OCI-LY3 (cell line): Measurements from ENCODE around the gene STRBP.

Source experiments
- H2AFZ ChIP-seq: fragments of 200-600, 300-600 bp; shearing (Covaris generic); 2 replicates; pipeline ENCODE4 v1.6.0; 2014; ENCODE audit warnings: antibody characterized with exemption, low read depth, low read length
- H3K27ac ChIP-seq: fragments of 200-600, 300-600 bp; sonication (generic); 2 replicates; pipeline ENCODE4 v1.5.1; 2014; ENCODE audit warnings: mild to moderate bottlenecking, low read length, moderate library complexity, mixed read lengths
- H3K27me3 ChIP-seq: fragments of 200-600, 300-600 bp; sonication (generic); 2 replicates; pipeline ENCODE4 v1.6.1; 2014; ENCODE audit warnings: low read depth, low read length, mixed read lengths
- H3K36me3 ChIP-seq: fragments of 200-600, 300-600 bp; sonication (generic); replicated peaks from 2 replicates; pipeline ENCODE3; 2014; ENCODE audit warnings: low read depth, low read length, mixed read lengths
- H3K4me1 ChIP-seq: fragments of 300-600, 200-600 bp; sonication (generic); 2 replicates; pipeline ENCODE4 v1.6.1; 2014; ENCODE audit warnings: low read length, mixed read lengths
- H3K4me2 ChIP-seq: fragments of 200-600, 300-600 bp; sonication (generic); 2 replicates; pipeline ENCODE4 v1.6.1; 2014; ENCODE audit warnings: low read length, mixed read lengths
- H3K4me3 ChIP-seq: fragments of 300-600, 200-600 bp; sonication (generic); 2 replicates; pipeline ENCODE4 v1.5.1; 2014; ENCODE audit warnings: antibody characterized with exemption, mild to moderate bottlenecking, low read length, moderate library complexity
- H3K79me2 ChIP-seq: fragments of 300-600, 200-600 bp; shearing (Covaris generic); 2 replicates; pipeline ENCODE4 v1.6.1; 2014; ENCODE audit warnings: mild to moderate bottlenecking, low read length, mixed read lengths
- H3K9ac ChIP-seq: fragments of 300-600, 200-600 bp; shearing (Covaris generic); 2 replicates; pipeline ENCODE4 v1.6.0; 2014; ENCODE audit warnings: mild to moderate bottlenecking, low read length, moderate library complexity
- H3K9me3 ChIP-seq: fragments of 200-600, 300-600 bp; shearing (Covaris generic); 2 replicates; pipeline ENCODE4 v1.6.1; 2014; ENCODE audit warnings: low read length, mixed read lengths; ENCODE audit not compliant: insufficient read depth
- H4K20me1 ChIP-seq: fragments of 200-600, 300-600 bp; sonication (generic); 2 replicates; pipeline ENCODE4 v1.6.1; 2016; ENCODE audit warnings: low read length, mixed read lengths; ENCODE audit not compliant: insufficient read depth
- EZH2phosphoT487 ChIP-seq: fragments of 200-600 bp; shearing (Covaris generic); IDR thresholded peaks from 2 replicates; pipeline ENCODE4 v1.6.1; 2018; ENCODE audit warnings: antibody characterized with exemption, mixed run types, low read depth
- TF ChIP-seq, protein P1 (sequence below): fragments of 200-600, 300-600 bp; sonication (generic); IDR thresholded peaks from 2 replicates; pipeline ENCODE4 v1.5.1; 2014; ENCODE audit warnings: antibody characterized with exemption, low read length, low read depth

STRBP gene

DNA sequence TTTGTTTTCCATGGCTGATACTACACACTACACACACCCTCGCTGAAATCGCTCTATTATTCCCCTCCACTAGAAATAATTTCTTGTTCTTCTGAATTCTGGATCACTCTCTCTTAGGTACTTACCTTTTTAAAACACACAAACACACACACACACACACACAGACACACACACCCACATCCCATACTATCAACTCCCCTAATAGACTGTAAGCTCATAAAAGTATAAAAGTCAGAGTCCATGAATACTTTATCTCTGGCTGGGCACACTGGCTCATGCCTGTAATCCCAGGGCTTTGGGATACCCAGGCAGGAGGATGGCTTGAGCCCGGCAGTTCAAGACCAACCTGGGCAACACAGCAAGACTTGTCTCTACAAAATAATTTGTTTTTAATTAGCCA is 11.1 kb downstream of the STRBP start:
- H3K36me3 ChIP-seq, result no peaks in the 10 kb centered on the region
- peaks cover 50% of the 10 kb centered on the region for H3K79me2 ChIP-seq
- no peaks in the 10 kb centered on the region for H3K27me3 ChIP-seq
- H3K4me3 ChIP-seq, result no peak overlapping the region
- no peak for TF ChIP-seq EZH2phosphoT487
- TF ChIP-seq, protein P1, sequence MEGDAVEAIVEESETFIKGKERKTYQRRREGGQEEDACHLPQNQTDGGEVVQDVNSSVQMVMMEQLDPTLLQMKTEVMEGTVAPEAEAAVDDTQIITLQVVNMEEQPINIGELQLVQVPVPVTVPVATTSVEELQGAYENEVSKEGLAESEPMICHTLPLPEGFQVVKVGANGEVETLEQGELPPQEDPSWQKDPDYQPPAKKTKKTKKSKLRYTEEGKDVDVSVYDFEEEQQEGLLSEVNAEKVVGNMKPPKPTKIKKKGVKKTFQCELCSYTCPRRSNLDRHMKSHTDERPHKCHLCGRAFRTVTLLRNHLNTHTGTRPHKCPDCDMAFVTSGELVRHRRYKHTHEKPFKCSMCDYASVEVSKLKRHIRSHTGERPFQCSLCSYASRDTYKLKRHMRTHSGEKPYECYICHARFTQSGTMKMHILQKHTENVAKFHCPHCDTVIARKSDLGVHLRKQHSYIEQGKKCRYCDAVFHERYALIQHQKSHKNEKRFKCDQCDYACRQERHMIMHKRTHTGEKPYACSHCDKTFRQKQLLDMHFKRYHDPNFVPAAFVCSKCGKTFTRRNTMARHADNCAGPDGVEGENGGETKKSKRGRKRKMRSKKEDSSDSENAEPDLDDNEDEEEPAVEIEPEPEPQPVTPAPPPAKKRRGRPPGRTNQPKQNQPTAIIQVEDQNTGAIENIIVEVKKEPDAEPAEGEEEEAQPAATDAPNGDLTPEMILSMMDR, result no peak
- no peak overlapping the region for H3K27ac ChIP-seq
- no peak overlapping the region for H3K9ac ChIP-seq
- no peaks in the 10 kb centered on the region for H3K9me3 ChIP-seq
- H3K4me1 ChIP-seq, result no peaks in the 10 kb centered on the region
- H4K20me1 ChIP-seq, result peaks cover 22% of the 10 kb centered on the region
- H3K4me2 ChIP-seq, result no peak overlapping the region
- H2AFZ ChIP-seq, result no peak overlapping the region

DNA sequence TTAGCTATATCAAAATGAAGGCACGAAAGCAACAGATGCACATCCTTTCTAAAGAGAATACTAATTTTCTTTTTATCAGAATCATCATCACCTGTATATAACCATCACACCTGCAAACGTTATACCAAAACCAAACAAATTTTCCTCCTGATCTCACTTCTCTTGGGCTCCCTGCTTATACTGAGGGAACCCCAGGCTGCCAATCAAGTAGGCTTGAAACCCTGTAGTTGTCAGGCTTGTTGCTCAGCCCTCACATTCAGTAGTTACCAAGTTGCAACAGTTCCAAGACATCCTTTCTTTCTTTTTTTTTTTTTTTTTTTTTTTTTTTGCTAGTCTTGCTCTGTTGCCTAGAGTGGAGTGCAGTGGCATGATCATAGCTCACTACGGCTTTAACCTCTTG is 12.7 kb downstream of the STRBP start:
- H3K4me1 ChIP-seq, result no peaks in the 10 kb centered on the region
- no peak overlapping the region for H3K9ac ChIP-seq
- H3K9me3 ChIP-seq, result no peaks in the 10 kb centered on the region
- H3K4me3 ChIP-seq, result no peak overlapping the region
- H3K4me2 ChIP-seq, result no peak overlapping the region
- no peak overlapping the region for H2AFZ ChIP-seq
- TF ChIP-seq EZH2phosphoT487, result no peak
- TF ChIP-seq, protein P1, result no peak
- H3K36me3 ChIP-seq, result no peaks in the 10 kb centered on the region
- peaks cover 53% of the 10 kb centered on the region for H3K79me2 ChIP-seq
- peaks cover 30% of the 10 kb centered on the region for H4K20me1 ChIP-seq
- H3K27ac ChIP-seq, result no peak overlapping the region
- no peaks in the 10 kb centered on the region for H3K27me3 ChIP-seq

DNA sequence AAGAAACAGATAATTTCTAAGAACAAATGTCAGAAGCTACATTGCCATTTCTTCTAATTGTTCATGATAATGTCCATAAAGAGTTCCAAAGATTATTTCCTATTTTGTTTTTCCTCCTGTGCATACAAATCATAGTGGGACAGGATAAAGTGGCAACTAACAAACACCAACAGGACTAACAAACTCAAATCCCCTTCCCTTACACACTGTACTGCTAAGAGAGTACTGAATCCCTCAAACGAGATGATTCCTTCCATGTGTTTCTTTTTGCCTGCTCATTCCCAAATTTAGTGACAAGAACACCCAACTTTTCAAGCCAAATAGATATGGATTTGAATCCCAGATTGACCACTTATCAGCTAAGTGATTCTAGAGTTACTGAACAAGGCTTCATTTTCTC is 15.2 kb downstream of the STRBP start:
- H3K4me2 ChIP-seq, result no peak overlapping the region
- TF ChIP-seq, protein P1, result no peak
- no peak for TF ChIP-seq EZH2phosphoT487

DNA sequence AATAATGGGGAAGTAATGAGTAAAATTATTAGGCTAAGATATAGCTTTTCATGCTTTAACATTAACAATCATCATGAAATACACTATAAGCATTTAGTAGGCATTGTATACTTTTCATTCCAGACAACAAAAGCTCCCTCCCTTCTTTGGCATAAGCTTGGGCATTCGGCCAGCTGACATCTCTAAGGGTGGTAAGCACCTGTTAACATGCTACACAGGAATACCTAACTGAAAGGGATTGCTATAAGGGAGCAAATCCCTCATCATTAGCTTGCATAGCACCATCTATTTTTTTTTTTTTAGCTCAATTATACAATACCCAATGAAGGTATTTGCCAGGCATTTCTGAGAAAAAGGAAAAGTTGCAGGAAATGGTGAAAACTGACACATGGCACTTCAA is 16.6 kb downstream of the STRBP start:
- H3K27ac ChIP-seq, result no peak overlapping the region
- no peak overlapping the region for H2AFZ ChIP-seq
- no peak overlapping the region for H3K9ac ChIP-seq
- TF ChIP-seq EZH2phosphoT487, result no peak
- TF ChIP-seq, protein P1, result no peak
- peaks cover 45% of the 10 kb centered on the region for H3K79me2 ChIP-seq
- H3K4me1 ChIP-seq, result no peaks in the 10 kb centered on the region
- no peaks in the 10 kb centered on the region for H3K27me3 ChIP-seq
- no peak overlapping the region for H3K4me3 ChIP-seq
- no peaks in the 10 kb centered on the region for H3K36me3 ChIP-seq
- peaks cover 33% of the 10 kb centered on the region for H4K20me1 ChIP-seq
- no peaks in the 10 kb centered on the region for H3K9me3 ChIP-seq
- H3K4me2 ChIP-seq, result no peak overlapping the region

More for the DNA sequence above, 15.2 kb downstream of the STRBP start:
- Histone ChIP-seq H2AFZ (no peak overlapping the region), H4K20me1 (peaks cover 34% of the 10 kb centered on the region), H3K4me1 (no peaks in the 10 kb centered on the region), H3K27me3 (no peaks in the 10 kb centered on the region), H3K9me3 (no peaks in the 10 kb centered on the region), H3K27ac (no peak overlapping the region), H3K4me3 (no peak overlapping the region), H3K36me3 (no peaks in the 10 kb centered on the region), H3K79me2 (peaks cover 53% of the 10 kb centered on the region), H3K9ac (no peak overlapping the region)
